Limb (tissue), 2 donors: ENCODE results near the gene PRSS37.
"Not testable (repeated sequence)": the region's sequence is repeated elsewhere in the genome, so short reads cannot be mapped to it uniquely, and the experiment has no call there.

ENCODE experiments used
- DNase-seq, 2 donors: peaks; one replicate each; pipeline ENCODE4 v3.0.0-alpha.2; 2016; ENCODE audit errors: extremely low spot score in 2 of 2

PRSS37 gene

GRCh38 chr7:141841385-141841784, at the start of gene PRSS37:
TSS of gene PRSS37 (minus strand) at chr7:141841485. CDS start at chr7:141841049, 436 bp downstream.
- DNase-seq: no peak

- no peak for DNase-seq
These were observed 48.0 kb upstream of the PRSS37 start for GRCh38 chr7:141889321-141889720.

GRCh38 chr7:141884539-141885225, 43.4 kb upstream of the PRSS37 start:
- DNase-seq: no peak

DNA sequence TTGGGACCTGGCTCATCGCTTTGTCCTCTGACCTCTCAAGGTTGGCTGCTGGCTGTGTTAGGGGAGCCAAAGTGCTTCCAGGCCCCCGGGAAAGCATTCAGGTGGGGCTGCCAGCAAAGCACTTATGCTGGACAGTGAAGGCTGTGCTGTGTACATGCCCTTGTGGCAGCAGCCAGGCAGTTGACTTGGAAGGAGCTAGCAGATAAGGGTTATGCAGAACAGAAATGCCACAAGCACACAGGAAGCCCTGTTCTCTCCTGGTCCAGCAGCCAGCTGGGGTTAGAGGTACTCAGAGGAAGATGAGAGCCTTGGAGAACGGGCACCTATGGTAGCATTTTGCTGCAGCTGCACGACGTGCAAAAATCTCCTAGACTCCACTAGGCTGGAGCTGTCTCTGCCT, 39.7 kb upstream of the PRSS37 start:
- no peak for DNase-seq

- no peak for DNase-seq
These were observed 36.1 kb upstream of the PRSS37 start for GRCh38 chr7:141877365-141877764.

DNA sequence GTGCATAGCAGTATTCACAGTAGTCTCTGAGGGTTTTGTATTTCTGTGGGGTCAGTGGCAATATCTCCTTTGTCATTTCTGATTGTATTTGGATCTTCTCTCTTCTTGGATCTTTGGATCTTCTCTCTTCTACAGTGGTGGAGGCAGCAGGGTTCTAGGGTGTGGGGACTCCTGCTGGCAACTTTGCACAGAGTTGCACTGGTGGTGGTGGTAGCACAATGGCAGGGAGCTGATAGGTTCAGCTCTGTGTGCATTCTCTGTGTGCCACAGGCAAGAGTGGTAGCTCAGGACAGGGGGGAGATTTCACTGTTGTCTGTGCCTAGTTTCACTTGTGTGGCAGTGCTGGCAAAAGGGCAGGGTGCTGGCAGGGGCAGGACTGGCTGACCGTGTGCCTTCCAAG, 35.1 kb upstream of the PRSS37 start:
- DNase-seq: no peak

GRCh38 chr7:141875453-141875852, 34.2 kb upstream of the PRSS37 start:
- no peak for DNase-seq

DNA sequence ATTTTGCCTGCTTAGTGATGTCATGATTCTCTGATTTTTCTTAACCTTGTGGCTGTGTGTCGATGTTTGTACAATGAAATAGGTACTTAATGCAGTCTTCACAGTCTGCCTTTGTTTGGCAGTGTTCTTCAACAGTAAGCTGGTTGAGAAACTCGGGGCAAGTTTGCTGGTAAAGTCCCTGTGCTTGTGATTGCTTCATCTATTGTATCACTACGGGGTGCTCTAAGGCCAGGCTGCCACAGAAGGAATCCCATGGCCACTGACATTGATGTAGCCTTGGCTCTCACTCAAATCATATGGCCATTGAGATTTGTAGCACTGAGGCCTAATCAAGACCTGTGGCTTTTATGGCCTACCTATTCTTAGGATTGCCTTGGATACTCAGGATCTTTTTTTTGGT, 33.5 kb upstream of the PRSS37 start:
- no peak for DNase-seq

DNA sequence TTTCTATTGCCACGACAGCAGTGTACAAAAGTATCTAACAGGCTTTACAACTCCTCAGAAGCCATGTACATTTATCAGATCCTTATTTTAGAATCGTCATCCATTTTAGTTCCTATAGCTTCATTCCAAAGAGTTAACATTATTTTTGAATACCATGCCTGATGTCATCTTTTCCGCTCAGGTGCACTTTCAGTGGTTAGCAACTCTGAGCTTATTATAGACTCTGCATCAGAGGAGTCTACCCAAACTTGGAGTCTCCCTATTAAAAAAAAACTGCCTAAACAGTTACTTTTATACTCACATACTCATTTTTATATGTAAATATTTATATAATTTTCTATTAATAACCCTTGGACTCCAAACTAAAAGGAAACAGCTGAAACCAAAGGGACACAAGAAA, 31.6 kb upstream of the PRSS37 start:
- no peak for DNase-seq

DNA sequence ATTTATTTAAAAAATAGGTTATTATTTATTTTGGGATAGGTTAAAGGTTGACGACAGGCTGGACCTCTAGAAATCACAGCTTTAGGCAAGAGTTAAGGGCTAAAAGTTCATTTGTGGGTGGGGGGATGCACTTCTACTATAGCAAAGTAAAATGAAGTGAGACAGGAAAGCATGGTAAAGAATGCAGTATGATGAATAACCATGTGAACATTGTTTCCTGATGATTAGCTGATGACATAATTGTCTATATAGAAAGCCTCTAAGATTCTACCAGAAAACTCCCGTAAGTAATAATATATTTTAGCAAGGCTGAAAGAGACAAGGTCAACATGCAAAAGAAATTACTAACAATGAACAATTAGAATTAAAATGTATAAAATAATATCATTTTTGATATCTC, 25.7 kb upstream of the PRSS37 start:
- no peak for DNase-seq

DNA sequence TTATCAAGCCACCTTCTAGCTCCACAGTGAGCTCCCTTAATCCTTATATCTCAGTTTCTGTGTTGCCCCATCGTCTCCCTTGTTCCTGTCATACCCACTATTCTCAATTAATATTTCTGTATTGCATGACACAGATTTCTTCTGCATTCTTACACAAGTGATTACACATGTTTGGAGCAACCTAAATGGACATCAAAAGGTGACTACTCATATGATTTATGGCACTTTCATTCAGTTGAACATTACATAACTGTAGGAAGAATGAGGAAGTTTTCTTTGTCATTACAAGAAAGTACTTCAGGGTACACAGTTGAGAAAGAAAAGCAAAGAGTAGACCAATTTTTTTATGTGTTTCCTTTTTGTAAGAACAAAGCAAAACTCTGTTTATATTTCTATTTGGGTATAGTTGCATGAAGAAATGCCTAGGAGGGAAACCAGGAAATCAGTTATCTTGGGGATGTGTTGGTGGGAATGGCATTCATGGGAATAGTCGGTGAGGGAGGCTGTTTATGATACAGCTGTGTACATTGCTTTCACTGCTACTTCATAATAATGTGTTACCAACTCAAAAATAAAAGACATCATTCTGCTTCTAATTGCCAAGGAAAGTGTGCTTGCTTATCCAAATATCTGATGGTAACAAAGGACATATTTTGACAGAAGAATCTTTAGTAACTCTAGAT, 23.6 kb upstream of the PRSS37 start:
- no peak for DNase-seq

- DNase-seq: no peak
These were observed 18.9 kb upstream of the PRSS37 start for GRCh38 chr7:141860207-141860606.

DNA sequence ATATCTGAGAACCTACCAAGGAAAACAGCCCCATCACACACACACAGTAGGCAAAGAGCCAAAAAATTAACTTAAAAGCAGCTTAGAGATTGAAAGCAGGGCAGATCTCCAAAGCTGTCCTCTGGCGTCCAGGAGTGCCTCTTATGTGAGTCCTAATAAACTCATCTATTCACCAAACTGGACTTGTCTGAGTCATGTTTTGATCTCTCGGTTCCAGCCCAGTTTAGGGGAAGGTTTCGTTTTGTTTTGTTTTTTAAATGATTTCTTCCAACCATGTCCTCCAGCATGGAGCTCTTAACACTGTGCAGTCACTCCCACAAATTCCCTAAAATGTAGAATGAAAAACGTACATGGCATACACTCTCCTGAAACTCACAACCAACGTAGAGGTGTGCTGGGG, 6.7 kb upstream of the PRSS37 start:
- DNase-seq: no peak

GRCh38 chr7:141844256-141844655, 3.0 kb upstream of the PRSS37 start:
- no peak for DNase-seq

GRCh38 chr7:141842904-141843303, 1.6 kb upstream of the PRSS37 start:
- DNase-seq: no peak

DNA sequence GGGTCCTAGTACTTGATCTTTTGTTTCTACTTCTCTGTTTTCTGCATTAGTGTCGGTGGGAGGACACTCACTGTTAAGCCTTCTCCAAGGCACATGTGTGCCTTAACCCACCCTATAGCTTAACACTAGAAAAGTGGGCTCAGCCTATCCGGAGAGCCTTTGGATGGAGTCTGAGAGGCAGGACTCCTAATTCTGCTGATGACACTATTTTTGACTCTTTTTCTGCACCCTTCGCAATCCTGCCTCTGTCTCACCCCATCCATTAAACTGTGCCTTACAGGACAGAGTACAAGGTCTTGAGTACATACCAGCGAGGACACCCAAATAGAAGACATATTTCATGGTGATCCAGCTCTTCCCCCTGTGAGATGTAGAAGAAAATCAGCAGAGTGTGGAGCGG, 577 bp downstream of the PRSS37 start:
- no peak for DNase-seq

GRCh38 chr7:141839256-141839655, 2.0 kb downstream of the PRSS37 start:
- DNase-seq: no peak

DNA sequence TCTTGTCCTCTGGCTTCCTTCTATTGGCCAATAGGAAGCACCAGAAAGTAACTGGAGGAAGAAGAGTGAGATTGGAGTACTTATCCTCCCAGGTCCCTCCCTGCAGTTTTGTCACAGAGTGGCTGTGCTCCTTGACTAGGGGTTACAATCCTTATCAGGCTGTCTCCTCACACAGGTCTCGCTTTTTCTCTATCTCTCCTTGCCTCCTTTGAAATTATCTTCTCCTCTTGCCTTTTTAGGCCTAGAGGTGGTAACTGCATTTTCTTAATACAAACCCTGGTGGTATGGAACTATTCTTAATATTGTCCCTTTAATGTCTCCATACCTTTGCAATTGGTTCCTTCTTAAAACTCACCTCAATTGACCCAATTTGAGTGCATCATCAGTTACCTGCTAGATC, 2.7 kb downstream of the PRSS37 start:
- no peak for DNase-seq

GRCh38 chr7:141837683-141838082, 3.6 kb downstream of the PRSS37 start:
- DNase-seq: no peak

DNA sequence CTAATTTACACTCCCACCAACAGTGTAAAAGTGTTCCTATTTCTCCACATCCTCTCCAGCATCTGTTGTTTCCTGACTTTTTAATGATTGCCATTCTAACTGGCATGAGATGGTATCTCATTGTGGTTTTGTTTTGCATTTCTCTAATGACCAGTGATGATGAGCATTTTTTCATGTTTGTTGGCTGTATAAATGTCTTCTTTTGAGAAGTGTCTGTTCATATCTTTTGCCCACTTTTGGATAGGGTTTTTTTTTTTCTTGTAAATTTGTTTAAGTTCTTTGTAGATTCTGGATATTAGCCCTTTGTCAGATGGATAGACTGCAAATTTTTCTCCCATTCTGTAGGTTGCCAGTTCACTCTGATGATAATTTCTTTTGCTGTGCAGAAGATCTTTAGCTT, 18.9 kb downstream of the PRSS37 start:
- not testable (repeated sequence) for DNase-seq

GRCh38 chr7:141820067-141820466, 21.2 kb downstream of the PRSS37 start:
- DNase-seq: no peak

GRCh38 chr7:141792526-141792925, 48.8 kb downstream of the PRSS37 start:
- no peak for DNase-seq

DNA sequence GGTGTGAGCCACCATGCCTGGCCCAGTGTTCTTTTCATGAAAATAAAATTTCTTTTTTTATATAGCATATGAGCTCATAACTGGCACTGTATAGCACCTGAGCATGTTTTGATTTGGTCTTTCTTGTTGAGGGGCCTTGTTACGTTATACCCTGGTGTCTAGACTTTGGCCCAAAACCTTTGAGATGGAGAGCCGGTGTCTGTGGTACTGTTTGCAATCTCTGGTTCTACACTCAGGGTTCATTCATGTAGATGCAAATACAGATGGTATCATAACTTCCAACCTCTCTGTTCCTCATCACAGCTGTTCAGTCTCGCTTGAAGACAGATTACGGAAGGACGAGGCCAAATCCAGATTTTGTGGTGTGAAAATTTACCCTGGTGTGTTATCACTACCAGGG, 51.4 kb downstream of the PRSS37 start, which contains the start of gene TAS2R5:
Gene TAS2R5, plus strand, starts transcription at position 301 of the 400 bp plus-strand sequence. CDS start 145 bp downstream, outside the sequence.
- DNase-seq: no peak
